OCI-LY3 (cell line): ENCODE measurements around the gene QSER1.
"Not testable (repeated sequence)": the region's sequence is repeated elsewhere in the genome, so short reads cannot be mapped to it uniquely, and the experiment has no call there.

Source experiments
- H2AFZ ChIP-seq: fragments of 200-600, 300-600 bp; shearing (Covaris generic); 2 replicates; pipeline ENCODE4 v1.6.0; 2014; ENCODE audit warnings: antibody characterized with exemption, low read depth, low read length
- H3K27ac ChIP-seq: fragments of 200-600, 300-600 bp; sonication (generic); 2 replicates; pipeline ENCODE4 v1.5.1; 2014; ENCODE audit warnings: mild to moderate bottlenecking, low read length, moderate library complexity, mixed read lengths
- H3K27me3 ChIP-seq: fragments of 200-600, 300-600 bp; sonication (generic); 2 replicates; pipeline ENCODE4 v1.6.1; 2014; ENCODE audit warnings: low read depth, low read length, mixed read lengths
- H3K36me3 ChIP-seq: fragments of 200-600, 300-600 bp; sonication (generic); replicated peaks from 2 replicates; pipeline ENCODE3; 2014; ENCODE audit warnings: low read depth, low read length, mixed read lengths
- H3K4me1 ChIP-seq: fragments of 300-600, 200-600 bp; sonication (generic); 2 replicates; pipeline ENCODE4 v1.6.1; 2014; ENCODE audit warnings: low read length, mixed read lengths
- H3K4me2 ChIP-seq: fragments of 200-600, 300-600 bp; sonication (generic); 2 replicates; pipeline ENCODE4 v1.6.1; 2014; ENCODE audit warnings: low read length, mixed read lengths
- H3K4me3 ChIP-seq: fragments of 300-600, 200-600 bp; sonication (generic); 2 replicates; pipeline ENCODE4 v1.5.1; 2014; ENCODE audit warnings: antibody characterized with exemption, mild to moderate bottlenecking, low read length, moderate library complexity
- H3K79me2 ChIP-seq: fragments of 300-600, 200-600 bp; shearing (Covaris generic); 2 replicates; pipeline ENCODE4 v1.6.1; 2014; ENCODE audit warnings: mild to moderate bottlenecking, low read length, mixed read lengths
- H3K9ac ChIP-seq: fragments of 300-600, 200-600 bp; shearing (Covaris generic); 2 replicates; pipeline ENCODE4 v1.6.0; 2014; ENCODE audit warnings: mild to moderate bottlenecking, low read length, moderate library complexity
- H3K9me3 ChIP-seq: fragments of 200-600, 300-600 bp; shearing (Covaris generic); 2 replicates; pipeline ENCODE4 v1.6.1; 2014; ENCODE audit warnings: low read length, mixed read lengths; ENCODE audit not compliant: insufficient read depth
- H4K20me1 ChIP-seq: fragments of 200-600, 300-600 bp; sonication (generic); 2 replicates; pipeline ENCODE4 v1.6.1; 2016; ENCODE audit warnings: low read length, mixed read lengths; ENCODE audit not compliant: insufficient read depth
- CTCF ChIP-seq: fragments of 200-600, 300-600 bp; sonication (generic); IDR thresholded peaks from 2 replicates; pipeline ENCODE4 v1.5.1; 2014; ENCODE audit warnings: antibody characterized with exemption, low read length, low read depth
- EZH2phosphoT487 ChIP-seq: fragments of 200-600 bp; shearing (Covaris generic); IDR thresholded peaks from 2 replicates; pipeline ENCODE4 v1.6.1; 2018; ENCODE audit warnings: antibody characterized with exemption, mixed run types, low read depth

The QSER1 gene

DNA sequence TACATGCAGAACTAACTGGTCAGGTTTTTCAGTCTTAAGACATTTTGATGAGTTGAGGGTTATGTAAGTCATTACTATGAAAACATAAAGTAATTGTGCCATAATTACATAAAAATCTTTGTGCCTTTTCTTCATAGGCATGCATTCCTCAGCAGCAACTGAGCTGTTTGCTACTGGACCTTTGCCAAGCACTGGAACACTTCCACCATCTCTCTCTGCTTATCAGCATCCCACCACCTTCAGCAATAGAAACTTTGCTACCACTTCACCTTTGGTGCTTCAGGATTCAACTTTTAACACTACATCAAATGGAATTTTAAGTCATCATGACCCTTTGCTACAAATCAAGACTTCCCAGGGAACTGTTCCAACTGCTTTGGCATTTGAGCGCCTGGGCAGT, 39.0 kb downstream of the QSER1 start:
- Histone ChIP-seq H3K27me3 (no peaks in the 10 kb centered on the region), H2AFZ (no peak overlapping the region), H4K20me1 (0 out of 2 replicates have a peak, but pooled peaks cover 2% of the 10 kb centered on the region), H3K27ac (no peak overlapping the region), H3K4me1 (no peaks in the 10 kb centered on the region), H3K79me2 (no peaks in the 10 kb centered on the region), H3K9me3 (no peaks in the 10 kb centered on the region), H3K4me3 (no peak overlapping the region), H3K4me2 (no peak overlapping the region), H3K36me3 (peaks cover 53% of the 10 kb centered on the region), H3K9ac (no peak overlapping the region)
- TF ChIP-seq CTCF: no peak
- TF ChIP-seq EZH2phosphoT487: no peak

- Histone ChIP-seq H4K20me1 (0 out of 2 replicates have a peak, but pooled peaks cover 2% of the 10 kb centered on the region), H3K27me3 (no peaks in the 10 kb centered on the region), H2AFZ (no peak overlapping the region), H3K4me1 (no peaks in the 10 kb centered on the region), H3K9ac (no peak overlapping the region), H3K79me2 (no peaks in the 10 kb centered on the region), H3K27ac (no peak overlapping the region), H3K9me3 (no peaks in the 10 kb centered on the region), H3K4me2 (no peak overlapping the region), H3K36me3 (peaks cover 53% of the 10 kb centered on the region), H3K4me3 (no peak overlapping the region)
- no peak for TF ChIP-seq CTCF
- no peak for TF ChIP-seq EZH2phosphoT487
Observed at GRCh38 chr11:32932196-32932595, 39.6 kb downstream of the QSER1 start.

- H2AFZ ChIP-seq: no peak overlapping the region
- no peak overlapping the region for H3K4me2 ChIP-seq
- H3K4me1 ChIP-seq: no peaks in the 10 kb centered on the region
- H3K27ac ChIP-seq: no peak overlapping the region
- H3K36me3 ChIP-seq: peaks cover 58% of the 10 kb centered on the region
- H3K79me2 ChIP-seq: peaks cover 10% of the 10 kb centered on the region; the same call in 1 of the 2 replicates
- H4K20me1 ChIP-seq: no peaks in the 10 kb centered on the region
- H3K4me3 ChIP-seq: no peak overlapping the region
- no peaks in the 10 kb centered on the region for H3K9me3 ChIP-seq
- H3K27me3 ChIP-seq: no peaks in the 10 kb centered on the region
- H3K9ac ChIP-seq: no peak overlapping the region
- no peak for TF ChIP-seq CTCF
- no peak for TF ChIP-seq EZH2phosphoT487
Observed at GRCh38 chr11:32935462-32936029, 42.9 kb downstream of the QSER1 start.

DNA sequence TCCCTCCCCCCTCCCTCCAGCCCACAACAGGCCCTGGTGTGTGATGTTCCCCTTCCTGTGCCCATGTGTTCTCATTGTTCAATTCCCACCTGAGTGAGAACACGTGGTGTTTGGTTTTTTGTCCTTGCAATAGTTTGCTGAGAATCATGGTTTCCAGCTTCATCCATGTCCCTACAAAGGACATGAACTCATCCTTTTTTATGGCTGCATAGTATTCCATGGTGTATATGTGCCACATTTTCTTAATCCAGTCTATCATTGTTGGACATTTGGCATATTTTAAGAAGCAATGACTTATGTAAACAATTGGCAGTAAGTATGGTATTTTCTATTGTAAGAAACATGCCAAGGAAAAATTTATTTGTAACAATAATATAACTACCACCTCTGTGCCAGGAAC, 43.6 kb downstream of the QSER1 start:
- Histone ChIP-seq H3K79me2 (peaks cover 14% of the 10 kb centered on the region; the same call in 1 of the 2 replicates), H3K36me3 (peaks cover 55% of the 10 kb centered on the region)
- not testable (repeated sequence) for H3K27ac ChIP-seq, H3K4me1 ChIP-seq, H3K9me3 ChIP-seq, H2AFZ ChIP-seq, H4K20me1 ChIP-seq, H3K4me3 ChIP-seq, H3K4me2 ChIP-seq, H3K9ac ChIP-seq, H3K27me3 ChIP-seq

DNA sequence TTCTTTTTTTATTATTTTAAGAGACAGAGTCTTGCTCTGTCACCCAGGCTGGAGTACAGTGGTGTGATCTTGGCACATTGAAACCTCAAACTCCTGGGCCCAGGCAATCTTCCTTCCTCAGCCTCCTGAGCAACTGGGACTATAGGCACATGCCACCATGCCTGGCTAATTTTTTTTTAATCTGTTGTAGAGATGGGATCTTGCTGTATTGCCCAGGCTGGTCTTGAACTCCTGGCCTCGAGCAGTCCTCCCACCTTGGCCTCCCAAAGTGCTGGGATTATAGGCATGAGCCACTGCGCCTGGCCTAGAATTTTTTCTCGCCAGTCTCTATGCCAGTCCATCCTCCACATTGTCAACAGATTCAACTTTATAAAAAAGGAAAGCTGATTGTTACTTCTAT, 44.7 kb downstream of the QSER1 start:
- not testable (repeated sequence) for H3K9ac ChIP-seq, H3K9me3 ChIP-seq, H3K4me3 ChIP-seq, H4K20me1 ChIP-seq, H2AFZ ChIP-seq, H3K4me2 ChIP-seq, H3K4me1 ChIP-seq, H3K27me3 ChIP-seq, H3K27ac ChIP-seq
- peaks cover 48% of the 10 kb centered on the region for H3K36me3 ChIP-seq
- H3K79me2 ChIP-seq: peaks cover 14% of the 10 kb centered on the region; the same call in 1 of the 2 replicates
